Ovary (tissue), 3 donors: ENCODE data around the gene LRRC10B.

Experiments used
- CTCF ChIP-seq, 3 donors: fragments of 450-650 bp in 2 of 3; fragments of 200-600 bp in 1 of 3; IDR thresholded peaks; one replicate each; pipeline versions ENCODE4 v1.5.1 to v1.8.0; 2016 to 2022; ENCODE audit warnings: antibody characterized with exemption in 3 of 3, mild to moderate bottlenecking in 1 of 3
- EP300 ChIP-seq: sonication (generic); formaldehyde crosslinking; IDR thresholded peaks from one replicate; pipeline ENCODE4 v1.6.1; 2017; ENCODE audit warnings: antibody characterized with exemption
- POLR2A ChIP-seq: fragments of 450-650 bp; IDR thresholded peaks from one replicate; pipeline ENCODE4 v1.6.1; 2017; ENCODE audit warnings: antibody characterized with exemption, mild to moderate bottlenecking, moderate library complexity
- donor health status: DM: no; HTN: no; CAD: no.

GRCh38 chr11:61531044-61531443 lies 22.5 kb downstream of the LRRC10B start:
- TF ChIP-seq CTCF (IDR thresholded peaks at IDR 0.05) (no peak), POLR2A (no peak), EP300 (no peak)
